ENCODE data around the gene ZDHHC21. TPM values are rescaled to one million over a fixed set of nuclear protein-coding genes. Genes with fewer than 3 reads are reported as not detected.

Gene ZDHHC21
- total RNA-seq, 1 experiment from 2014 or later: 9.9 TPM

DNA sequence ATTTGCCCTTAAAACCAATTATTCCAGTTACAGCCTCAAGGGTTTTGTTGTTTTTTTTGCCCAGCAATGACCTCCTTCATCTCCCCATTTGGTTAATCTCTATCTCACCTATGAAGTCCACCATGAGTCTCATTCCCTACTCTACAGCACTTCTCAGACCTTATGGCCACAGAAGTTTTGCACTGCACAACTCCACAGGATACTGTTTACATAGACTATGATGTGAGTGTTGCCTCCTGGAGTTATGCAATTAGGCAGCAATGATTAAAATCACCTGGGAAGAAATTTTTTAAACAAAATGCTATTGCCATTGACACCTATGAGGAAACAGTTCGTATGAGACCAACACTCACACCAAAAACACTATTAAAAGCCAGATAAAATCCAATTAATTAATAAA lies 39.7 kb downstream of the ZDHHC21 start:
- intact Hi-C loops (cut with micrococcal nuclease): no loop called here
- TF ChIP-seq, protein P1, sequence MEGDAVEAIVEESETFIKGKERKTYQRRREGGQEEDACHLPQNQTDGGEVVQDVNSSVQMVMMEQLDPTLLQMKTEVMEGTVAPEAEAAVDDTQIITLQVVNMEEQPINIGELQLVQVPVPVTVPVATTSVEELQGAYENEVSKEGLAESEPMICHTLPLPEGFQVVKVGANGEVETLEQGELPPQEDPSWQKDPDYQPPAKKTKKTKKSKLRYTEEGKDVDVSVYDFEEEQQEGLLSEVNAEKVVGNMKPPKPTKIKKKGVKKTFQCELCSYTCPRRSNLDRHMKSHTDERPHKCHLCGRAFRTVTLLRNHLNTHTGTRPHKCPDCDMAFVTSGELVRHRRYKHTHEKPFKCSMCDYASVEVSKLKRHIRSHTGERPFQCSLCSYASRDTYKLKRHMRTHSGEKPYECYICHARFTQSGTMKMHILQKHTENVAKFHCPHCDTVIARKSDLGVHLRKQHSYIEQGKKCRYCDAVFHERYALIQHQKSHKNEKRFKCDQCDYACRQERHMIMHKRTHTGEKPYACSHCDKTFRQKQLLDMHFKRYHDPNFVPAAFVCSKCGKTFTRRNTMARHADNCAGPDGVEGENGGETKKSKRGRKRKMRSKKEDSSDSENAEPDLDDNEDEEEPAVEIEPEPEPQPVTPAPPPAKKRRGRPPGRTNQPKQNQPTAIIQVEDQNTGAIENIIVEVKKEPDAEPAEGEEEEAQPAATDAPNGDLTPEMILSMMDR (IDR thresholded peaks at IDR 0.05; ENCODE audit: unreplicated experiment): no peak
- no peaks in the 10 kb centered on the region for H3K4me1 Mint-ChIP-seq (ENCODE audit: insufficient read depth, unreplicated experiment)
- DNase-seq (ENCODE audit: unreplicated experiment): no peak
- H3K9me3 Mint-ChIP-seq (ENCODE audit: unreplicated experiment): peaks cover 25% of the 10 kb centered on the region
- H3K27ac Mint-ChIP-seq (ENCODE audit: low read depth, unreplicated experiment): no peak overlapping the region
- ChIA-PET CTCF (interaction anchor here (0.6 to 1.2 kb wide), 3 partner anchors 13 to 1561 kb away, joined by 3 to 5 read pairs (median 3); no protein-coding TSS in a partner anchor), POLR2A (no interaction called here)
- BruUV-seq (replicated peaks): no TSS peak
- no peaks in the 10 kb centered on the region for H3K27me3 Mint-ChIP-seq (ENCODE audit: insufficient read depth, unreplicated experiment)
- H3K36me3 Mint-ChIP-seq (ENCODE audit: insufficient read depth, unreplicated experiment): peaks cover 16% of the 10 kb centered on the region
- no peak overlapping the region for H3K4me3 Mint-ChIP-seq (ENCODE audit: unreplicated experiment)

DNA sequence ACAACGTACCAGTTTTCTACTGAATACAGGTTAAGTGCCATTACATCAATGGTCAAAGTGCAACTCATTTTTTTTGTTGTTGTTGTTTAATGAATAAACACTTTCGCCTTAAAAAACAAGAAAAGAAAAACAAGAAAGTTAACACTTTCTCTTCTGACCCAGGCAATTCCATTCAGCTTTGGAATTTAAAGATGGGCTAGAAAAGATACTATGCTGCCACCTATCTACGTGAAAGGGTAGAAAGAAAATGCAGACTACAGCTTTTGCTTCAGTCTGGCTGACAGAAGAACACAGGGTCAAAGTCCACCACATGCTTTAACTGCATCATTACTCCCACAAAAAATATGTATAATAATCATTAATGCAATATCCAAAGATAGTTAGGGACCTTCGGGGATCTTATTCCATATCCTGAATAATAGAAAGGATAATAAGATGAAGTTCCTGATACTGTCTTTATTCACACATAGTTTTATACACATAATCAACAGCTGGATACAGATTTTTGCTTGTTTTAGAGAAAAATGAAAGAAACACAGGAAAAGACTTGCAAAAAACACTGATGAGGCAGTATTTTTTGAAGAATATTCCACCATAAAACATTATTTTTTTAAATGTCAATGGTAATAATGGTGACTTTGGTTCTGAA lies 40.4 kb downstream of the ZDHHC21 start:
- H3K4me1 Mint-ChIP-seq (ENCODE audit: insufficient read depth, unreplicated experiment): no peaks in the 10 kb centered on the region
- ChIA-PET POLR2A (interaction anchor here (0.6 kb wide), 1 partner anchor 26 kb away, joined by 3 read pairs; no protein-coding TSS in a partner anchor), CTCF (interaction anchor here (0.5 to 1.2 kb wide), 13 partner anchors 8 to 1301 kb away, joined by 3 to 6 read pairs (median 3); no protein-coding TSS in a partner anchor)
- H3K36me3 Mint-ChIP-seq (ENCODE audit: insufficient read depth, unreplicated experiment): peaks cover 16% of the 10 kb centered on the region
- no TSS peak for BruUV-seq (replicated peaks)
- H3K27ac Mint-ChIP-seq (ENCODE audit: low read depth, unreplicated experiment): no peak overlapping the region
- DNase-seq (ENCODE audit: unreplicated experiment): peak; percentile 3
- no peak overlapping the region for H3K4me3 Mint-ChIP-seq (ENCODE audit: unreplicated experiment)
- peaks cover 25% of the 10 kb centered on the region for H3K9me3 Mint-ChIP-seq (ENCODE audit: unreplicated experiment)
- intact Hi-C loops (cut with micrococcal nuclease): no loop called here
- TF ChIP-seq, protein P1 (IDR thresholded peaks at IDR 0.05; ENCODE audit: unreplicated experiment): peak; percentile 31
- no peaks in the 10 kb centered on the region for H3K27me3 Mint-ChIP-seq (ENCODE audit: insufficient read depth, unreplicated experiment)

DNA sequence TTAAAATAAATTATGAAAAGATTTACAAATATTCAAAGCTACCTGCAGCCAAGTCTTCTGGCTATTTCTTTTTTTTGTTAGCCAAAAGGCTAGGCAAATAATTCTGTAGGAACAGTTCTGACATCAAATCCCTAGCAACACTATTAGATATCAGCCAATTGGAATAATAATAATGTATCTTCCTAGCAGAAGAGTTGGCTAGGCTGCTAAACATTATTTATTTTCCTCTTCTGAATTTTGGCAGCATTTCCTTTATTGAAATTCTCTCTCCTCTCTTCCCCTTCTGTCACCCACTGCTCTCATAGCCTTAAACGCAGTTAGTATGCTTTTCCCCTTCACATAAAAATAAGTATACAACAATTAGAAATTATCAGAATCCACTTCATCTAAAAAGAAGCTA lies 42.6 kb downstream of the ZDHHC21 start:
- no peaks in the 10 kb centered on the region for H3K4me1 Mint-ChIP-seq (ENCODE audit: insufficient read depth, unreplicated experiment)
- BruUV-seq (replicated peaks): no TSS peak
- H3K36me3 Mint-ChIP-seq (ENCODE audit: insufficient read depth, unreplicated experiment): peaks cover 10% of the 10 kb centered on the region
- intact Hi-C loops (cut with micrococcal nuclease): no loop called here
- ChIA-PET CTCF (interaction anchor here (0.6 kb wide), 3 partner anchors 309 to 1589 kb away, joined by 3 read pairs; no protein-coding TSS in a partner anchor), POLR2A (no interaction called here)
- no peak overlapping the region for H3K4me3 Mint-ChIP-seq (ENCODE audit: unreplicated experiment)
- H3K27ac Mint-ChIP-seq (ENCODE audit: low read depth, unreplicated experiment): no peak overlapping the region
- no peaks in the 10 kb centered on the region for H3K27me3 Mint-ChIP-seq (ENCODE audit: insufficient read depth, unreplicated experiment)
- TF ChIP-seq, protein P1 (IDR thresholded peaks at IDR 0.05; ENCODE audit: unreplicated experiment): no peak
- peaks cover 17% of the 10 kb centered on the region for H3K9me3 Mint-ChIP-seq (ENCODE audit: unreplicated experiment)
- no peak for DNase-seq (ENCODE audit: unreplicated experiment)

DNA sequence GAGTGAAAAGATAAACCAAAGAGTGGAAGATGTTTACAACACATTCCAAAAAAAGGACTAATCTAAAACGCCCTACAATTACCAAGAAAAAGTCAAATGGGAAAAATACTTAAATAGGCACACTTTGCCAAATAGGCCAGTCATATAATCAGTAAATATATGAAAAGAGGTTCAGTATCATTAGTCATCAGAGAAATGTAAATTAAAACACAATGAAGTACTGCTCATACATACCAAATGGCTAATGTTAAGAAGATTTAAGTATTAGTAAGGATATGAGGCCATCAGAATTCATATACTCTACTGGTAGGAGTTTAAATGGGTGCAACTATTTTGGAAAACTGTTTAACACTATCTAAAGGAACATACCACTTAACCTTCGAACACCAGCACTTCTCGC lies 47.6 kb downstream of the ZDHHC21 start:
- no peak for DNase-seq (ENCODE audit: unreplicated experiment)

More for the DNA sequence above, 47.6 kb downstream of the ZDHHC21 start:
- CTCF ChIA-PET: no interaction called here
- intact Hi-C loops (cut with micrococcal nuclease): no loop called here
- no peaks in the 10 kb centered on the region for H3K4me1 Mint-ChIP-seq (ENCODE audit: insufficient read depth, unreplicated experiment)
- H3K36me3 Mint-ChIP-seq (ENCODE audit: insufficient read depth, unreplicated experiment): peaks cover 4% of the 10 kb centered on the region
- TF ChIP-seq, protein P1 (IDR thresholded peaks at IDR 0.05; ENCODE audit: unreplicated experiment): no peak
- H3K27ac Mint-ChIP-seq (ENCODE audit: low read depth, unreplicated experiment): no peak overlapping the region
- POLR2A ChIA-PET: no interaction called here
- H3K27me3 Mint-ChIP-seq (ENCODE audit: insufficient read depth, unreplicated experiment): no peaks in the 10 kb centered on the region
- no peak overlapping the region for H3K4me3 Mint-ChIP-seq (ENCODE audit: unreplicated experiment)
- BruUV-seq (replicated peaks): no TSS peak
- H3K9me3 Mint-ChIP-seq (ENCODE audit: unreplicated experiment): no peaks in the 10 kb centered on the region
